Stimulated activated CD4-positive, alpha-beta T cell treated with anti-CD3 and anti-CD28 coated beads, Interleukin-1b, Interleukin-23, amount 100 ng/mL, for 1 hour (primary cell): ENCODE measurements around the gene CSTB.
"Not testable (repeated sequence)": the region's sequence is repeated elsewhere in the genome, so short reads cannot be mapped to it uniquely, and the experiment has no call there.

Source experiments
- DNase-seq, 2 donors: peaks; one replicate each; pipeline ENCODE4 v3.0.0-alpha.2; 2020; ENCODE audit warnings: low read depth in 2 of 2

Gene CSTB, protein sequence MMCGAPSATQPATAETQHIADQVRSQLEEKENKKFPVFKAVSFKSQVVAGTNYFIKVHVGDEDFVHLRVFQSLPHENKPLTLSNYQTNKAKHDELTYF

DNA sequence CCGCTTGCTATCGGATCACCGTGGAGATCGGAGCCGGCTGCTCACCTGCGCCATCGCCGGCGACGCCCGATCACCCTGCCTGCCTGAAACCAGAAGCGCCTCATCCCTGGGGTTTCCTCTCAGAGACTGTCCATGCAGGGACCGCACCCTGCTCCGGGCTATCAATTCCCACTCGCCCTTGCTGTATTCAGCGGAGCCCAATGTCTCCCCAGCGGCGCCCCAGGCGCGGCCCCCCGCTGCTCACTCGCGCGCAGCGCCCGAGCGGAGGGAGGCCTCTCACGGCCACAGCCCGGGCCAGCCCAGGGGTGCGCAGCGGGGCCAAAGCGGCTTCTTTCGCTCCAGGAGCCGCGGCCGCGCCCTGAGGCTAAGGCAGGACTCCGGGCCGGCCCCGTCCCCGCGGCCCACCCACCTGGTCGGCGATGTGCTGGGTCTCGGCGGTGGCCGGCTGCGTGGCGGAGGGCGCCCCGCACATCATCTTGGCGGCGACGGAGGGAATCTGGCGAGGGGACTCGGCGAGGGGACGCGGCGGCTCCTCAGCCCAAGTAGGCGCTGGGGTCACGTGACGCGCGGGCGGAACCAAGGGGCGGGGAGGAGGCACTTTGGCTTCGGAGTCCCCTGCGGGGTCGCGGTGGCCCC lies at the start of gene CSTB:
Gene CSTB (minus strand): TSS at position 514 of the 636 bp plus-strand sequence. CDS start 39 bp downstream, at position 475.
- peak; percentile 58 to 60 for DNase-seq

DNA sequence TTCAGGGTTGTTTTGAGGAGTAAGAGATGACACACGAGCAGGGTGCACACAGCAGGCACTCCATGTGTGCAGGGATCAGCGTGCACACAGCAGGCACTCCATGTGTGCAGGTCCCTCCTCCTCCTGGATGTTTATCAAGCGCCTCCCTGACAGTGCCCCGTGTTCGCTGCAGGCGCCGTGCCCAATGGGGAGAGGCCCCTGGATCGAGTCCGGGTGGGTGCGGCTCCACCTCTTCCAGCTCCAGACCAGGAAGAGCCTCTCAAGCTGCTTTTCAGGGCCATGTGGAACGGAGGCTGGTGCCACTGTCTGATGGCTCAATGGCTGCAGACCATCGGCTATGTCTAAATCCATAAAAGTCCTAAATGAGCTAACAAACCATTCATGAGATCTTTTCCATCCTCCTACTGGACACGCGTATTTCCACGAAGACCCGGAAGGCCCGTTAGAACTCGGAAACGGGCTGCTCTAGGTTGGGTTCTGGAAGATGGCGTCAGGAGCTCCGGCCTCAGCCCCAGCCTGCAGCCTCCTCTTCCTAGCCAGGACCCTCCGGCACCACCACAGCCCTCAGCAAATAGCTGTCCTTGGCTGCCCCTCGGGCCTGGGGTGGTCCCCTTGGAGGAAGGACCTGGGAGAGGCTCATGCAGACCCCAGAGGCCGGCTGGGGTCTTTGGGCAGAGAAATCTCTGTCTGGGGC lies 49.3 kb upstream of the CSTB start:
- DNase-seq: no peak

DNA sequence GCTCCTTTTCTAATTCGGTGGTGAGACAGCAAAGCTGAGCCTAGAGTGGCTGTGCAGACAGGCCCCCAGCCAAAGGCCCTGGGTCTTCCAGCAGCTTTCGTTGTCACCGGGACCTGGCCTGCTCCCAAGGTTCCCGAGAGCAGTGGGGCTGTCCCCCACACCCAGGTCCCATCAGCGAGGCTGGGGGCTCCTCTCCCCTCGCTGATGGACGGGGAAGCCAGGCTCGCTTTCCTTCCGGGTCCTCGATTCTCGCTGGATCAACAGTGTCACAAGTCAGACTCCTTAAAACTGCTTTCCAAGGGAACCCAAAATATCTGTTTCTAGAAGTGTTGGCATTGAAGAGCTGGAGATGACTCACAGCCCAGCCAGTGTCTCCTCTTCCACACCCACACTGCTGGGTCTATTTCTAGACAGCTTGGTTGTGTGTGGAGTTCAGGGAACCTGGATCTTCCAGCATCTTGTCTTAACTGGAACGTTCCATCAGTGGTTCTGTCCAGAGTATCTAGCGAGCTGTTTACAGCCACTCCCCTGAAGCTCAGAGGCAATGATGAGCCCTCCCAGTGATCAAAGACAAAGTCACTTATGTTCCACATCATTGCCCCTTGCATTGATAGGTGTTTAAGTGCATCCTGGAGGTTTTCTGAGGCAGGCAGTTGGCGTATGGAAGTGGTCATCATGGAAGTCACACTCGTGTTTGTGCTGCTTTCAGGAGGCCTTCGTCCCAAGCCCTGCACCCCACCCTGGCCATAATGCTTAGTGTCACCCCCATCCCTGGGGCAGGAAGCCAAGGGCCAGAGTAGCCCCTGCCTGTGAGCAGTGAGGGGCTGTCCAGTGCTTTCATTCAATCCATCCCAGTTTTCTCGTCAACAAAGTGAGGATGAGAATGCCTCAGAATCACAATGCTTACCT lies 48.5 kb upstream of the CSTB start:
- DNase-seq: no peak

DNA sequence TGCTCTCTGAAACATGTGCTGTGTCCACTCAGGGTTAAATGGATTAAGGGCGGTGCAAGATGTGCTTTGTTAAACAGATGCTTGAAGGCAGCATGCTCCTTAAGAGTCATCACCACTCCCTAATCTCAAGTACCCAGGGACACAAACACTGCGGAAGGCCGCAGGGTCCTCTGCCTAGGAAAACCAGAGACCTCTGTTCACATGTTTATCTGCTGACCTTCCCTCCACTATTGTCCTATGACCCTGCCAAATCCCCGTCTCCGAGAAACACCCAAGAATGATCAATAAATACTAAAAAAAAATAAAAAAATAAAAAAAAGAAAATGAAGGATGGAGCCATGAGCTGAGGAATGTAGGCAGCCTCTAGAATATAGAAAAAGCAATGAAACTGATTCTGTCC lies 46.6 kb upstream of the CSTB start:
- not testable (repeated sequence) for DNase-seq

DNA sequence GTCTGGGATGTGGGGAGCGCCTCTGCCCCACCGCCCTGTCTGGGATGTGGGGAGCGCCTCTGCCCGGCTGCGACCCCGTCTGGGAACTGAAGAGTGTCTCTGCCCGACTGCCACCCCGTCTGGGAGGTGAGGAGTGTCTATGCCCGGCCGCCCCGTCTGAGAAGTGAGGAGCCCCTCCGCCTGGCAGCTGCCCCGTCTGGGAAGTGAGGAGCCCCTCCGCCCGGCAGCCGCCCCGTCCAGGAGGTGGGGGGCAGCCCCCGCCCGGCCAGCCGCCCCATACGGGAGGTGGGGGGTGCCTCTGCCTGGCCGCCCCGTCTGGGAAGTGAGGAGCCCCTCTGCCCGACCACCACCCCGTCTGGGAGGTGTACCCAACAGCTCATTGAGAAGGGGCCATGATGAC lies 46.1 kb upstream of the CSTB start:
- DNase-seq: not testable (repeated sequence)

DNA sequence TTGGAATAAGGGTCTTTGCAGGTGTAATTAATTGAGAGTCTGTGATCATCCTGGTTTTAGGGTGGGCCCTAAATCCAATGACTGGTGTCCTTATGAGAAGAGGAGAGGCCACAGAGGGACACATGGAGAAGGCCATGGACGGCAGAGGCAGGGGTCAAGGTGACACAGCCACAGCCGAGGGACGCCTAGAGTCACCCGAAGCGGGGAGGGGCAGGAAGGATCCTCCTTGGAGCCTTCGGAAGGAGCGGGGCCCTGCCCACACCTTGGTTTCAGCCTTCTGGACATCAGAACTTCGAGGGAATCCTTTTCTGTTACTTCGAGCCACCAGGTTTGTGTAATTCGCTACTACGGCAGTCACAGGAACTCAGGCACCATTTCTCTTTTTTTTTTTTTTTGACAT lies 44.4 kb upstream of the CSTB start:
- DNase-seq: no peak

DNA sequence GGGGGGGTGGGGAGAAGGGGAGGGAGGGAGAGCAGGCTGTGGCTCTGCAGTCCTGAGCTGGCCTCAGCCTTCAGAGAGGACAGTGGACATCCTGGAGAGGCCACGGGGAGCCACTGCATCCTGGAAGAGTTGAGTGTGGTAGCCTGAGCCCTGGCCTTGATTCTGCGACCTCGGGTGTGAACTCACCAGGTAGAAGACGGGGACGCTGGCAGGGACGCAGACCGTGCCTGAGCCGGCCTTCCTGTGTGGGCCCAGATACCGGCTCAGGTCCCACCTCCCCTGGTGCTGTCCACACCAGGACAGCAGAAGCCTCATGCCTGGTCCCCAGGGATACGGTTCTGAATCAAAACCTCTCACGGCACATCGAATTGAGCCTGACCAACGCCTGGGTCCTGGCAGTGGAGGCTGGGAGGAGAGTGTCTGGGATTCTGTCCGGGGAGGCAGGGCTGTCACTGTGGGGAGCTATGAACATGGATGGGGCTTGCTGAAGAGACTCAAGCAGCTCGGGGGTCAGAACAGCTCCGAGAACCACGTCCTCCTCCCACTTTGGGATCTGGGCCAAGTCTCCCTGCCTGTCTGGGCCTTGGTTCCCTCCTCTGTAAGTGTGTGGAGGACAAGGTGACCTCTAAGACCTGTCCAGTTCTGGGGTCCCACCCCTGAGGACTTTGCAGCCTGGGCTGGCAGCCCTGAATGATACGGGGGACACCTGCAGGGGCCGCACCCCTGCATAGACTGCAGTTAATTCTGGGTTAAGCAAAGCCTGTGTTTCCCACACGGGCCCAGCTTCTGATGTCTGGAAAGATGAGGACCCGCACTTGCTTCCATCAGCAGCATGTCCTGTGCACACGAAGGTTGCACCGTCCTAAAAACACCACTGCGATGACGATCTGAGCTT lies 43.6 kb upstream of the CSTB start:
- no peak for DNase-seq

DNA sequence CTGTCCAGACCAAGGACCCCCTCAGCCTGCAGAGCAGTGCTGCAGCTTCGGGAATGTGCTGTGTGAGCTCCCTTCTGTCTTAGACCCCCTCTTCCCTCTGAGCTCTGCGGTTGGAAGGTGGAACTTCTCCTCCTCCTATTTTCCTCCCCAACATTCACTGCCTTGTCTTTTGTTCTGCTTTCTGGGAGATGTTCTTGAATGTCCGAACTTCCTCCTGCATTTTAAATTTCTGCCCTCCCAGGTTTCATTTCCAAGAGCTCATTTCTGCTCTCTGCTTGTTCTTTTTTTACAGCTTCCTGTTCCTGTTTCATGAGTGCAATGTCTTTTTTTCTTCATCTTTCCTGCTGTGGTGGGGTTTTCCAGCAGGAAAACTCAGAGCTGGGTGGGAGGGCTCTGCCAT lies 42.6 kb upstream of the CSTB start:
- no peak for DNase-seq

DNA sequence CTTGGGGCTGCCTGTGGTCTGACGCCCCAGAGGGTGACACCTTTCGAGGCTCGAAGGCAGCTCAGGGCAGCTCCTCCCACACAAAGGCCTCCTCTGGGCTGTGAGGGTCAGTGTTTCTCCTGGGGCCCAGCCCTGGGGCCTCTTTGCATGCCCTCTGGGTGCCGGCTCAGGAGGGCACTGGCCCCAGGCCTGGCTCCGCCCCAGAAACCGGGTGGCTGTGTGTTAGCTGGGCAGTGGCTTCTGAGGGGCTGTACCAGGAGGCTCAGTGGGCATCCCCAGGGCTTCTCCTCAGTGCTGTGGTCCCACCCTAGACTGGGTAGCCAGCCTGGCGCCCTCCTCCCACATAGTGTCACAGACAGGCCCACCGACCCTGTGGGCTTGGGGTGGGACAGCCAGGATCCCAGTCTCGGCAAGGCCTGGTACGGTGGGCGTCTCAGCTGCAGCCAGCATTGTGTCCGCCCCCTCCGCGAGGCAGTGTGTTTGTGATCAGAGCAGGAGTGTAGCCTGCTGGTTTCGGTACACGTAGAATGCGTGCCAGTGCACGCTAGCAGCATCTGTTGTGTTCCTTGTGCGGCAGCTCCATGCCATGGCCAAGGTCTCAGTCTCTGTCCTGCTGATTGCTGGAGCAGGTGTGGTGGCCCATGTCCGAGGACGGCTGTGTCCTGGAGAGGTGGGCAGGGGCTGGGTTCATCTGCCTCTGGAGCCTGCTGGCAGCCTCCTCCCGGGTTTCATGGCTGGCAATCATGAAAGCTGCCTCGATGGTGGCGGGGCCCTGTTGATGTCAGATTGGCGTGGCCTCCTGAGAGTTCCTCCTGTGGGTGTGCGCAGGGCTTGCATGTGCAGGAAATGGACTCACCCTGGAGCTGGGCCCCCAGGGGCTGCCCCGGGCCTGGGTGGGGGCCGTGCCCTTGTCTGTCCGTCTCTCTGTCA lies 41.3 kb upstream of the CSTB start:
- no peak for DNase-seq

DNA sequence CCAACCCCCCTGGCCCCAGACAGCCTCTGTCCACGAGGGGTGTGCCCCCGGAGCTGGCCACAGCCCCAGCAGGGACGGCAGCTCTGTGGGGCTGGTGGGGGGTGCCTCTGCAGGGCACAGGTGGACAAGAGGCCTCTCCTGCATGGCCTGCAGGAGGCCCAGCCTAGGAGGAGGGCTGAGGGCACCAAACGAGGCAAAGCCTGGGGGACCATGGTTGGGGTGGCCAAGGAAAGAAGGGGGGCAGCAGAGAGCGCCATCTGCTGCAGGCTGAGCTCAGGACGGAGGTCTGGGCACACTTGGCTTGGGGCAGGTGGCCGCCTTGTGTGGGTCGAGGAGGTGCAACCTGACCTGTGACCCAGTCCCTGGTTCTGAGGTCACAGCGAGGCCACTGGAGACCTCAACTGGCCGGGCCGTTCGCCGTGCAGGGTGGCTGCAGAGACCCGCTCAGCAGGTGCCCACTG lies 40.5 kb upstream of the CSTB start:
- no peak for DNase-seq

DNA sequence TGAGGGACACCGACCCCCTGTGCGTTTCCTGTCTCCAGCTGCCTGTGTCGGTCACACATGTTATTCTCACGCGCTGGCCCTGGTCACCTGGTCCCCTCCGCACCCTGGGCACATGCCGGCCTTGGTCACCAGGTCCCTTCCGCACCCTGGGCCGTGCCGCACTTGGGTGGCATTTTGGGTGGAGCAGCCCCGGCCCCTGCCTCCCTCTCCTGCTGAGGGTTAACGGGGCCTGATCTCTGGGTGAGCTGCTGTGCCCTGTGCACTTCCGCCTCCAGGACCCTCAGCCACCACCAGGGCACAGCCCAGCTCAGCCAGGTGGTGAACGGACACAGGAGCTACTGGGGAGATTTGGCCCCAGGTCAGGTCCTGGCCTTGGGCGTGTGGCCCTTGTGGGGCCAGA lies 39.9 kb upstream of the CSTB start:
- DNase-seq: no peak

DNA sequence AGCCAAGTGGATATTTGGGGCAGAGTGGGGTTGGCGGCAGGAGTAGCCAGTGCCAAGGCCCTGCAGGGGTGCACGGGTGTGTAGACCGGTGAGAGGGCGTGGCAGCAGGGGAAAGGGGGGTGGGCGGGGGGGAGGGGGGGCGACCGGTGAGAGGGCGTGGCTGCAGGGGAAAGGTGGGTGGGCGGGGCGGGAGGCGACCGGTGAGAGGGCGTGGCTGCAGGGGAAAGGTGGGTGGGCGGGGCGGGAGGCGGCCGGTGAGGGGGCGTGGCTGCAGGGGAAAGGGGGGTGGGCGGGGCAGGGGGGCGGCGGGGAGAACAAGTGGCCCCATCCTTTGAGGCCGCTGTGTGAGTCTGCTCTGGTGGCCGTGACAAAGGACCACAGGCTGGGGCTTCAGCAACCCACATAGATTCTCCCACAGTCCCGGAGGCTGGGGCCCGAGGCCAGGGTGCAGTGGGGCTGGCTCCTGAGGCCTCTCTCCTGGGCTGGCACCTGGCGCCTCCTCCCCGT lies 39.1 kb upstream of the CSTB start:
- no peak for DNase-seq

DNA sequence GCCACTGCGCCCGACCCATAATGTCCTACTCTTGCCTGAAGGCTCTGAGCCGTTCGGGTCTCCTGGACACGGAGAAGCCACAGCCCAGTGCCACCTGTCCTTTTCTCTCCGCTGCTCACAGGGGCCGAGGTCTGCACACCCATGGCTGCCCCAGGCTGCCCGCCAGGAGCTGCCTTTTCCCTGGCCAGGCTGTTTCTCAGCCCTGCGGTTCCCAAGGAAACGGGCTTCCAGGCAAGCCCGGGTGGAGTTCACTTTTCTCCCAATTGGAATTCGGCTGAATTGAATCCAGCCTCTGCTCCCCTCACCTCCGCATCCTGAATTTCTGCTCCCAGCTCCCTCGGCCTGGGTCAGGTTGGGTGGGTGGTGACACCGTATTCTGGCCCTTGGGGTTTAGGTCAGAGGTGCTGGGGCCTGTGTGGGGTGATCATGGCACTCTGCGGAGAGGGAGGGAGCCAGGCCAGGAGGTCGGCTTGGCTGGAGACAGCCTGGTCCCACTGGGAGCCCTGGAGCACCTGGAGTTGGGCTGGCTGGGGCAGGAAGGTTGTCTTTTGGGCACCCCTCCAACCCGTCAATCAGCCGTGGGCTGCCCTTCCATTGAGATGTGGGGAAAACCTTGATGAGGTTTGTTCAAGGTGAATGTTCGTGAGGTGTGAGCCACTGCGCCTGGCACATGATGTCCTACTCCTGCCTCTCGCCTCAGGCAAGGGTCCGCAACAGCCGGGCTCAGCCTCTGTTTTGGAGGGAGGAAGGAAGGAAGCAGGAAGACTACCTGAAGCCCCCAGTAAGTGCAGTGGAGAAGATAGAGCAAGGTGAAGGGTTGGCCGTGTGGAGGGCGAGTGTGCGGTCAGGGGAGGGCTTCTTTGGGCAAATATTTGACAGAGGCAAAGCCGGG lies 38.4 kb upstream of the CSTB start:
- no peak for DNase-seq

DNA sequence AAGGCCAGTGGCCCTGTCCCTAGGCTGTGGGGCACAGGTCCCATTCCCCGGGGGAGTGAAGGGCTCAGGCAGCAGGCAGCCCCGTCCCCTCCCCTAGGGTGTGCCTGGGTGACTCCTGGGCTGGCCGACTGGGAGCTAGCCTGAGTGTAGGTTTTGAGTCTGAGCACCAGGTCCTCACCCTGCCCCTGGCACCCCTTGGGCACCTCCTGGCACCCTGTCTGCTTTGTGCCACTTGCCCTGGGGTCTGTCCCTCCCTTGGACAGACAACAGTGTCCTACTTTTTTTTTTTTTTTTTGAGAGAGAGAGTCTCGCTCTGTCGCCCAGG lies 37.5 kb upstream of the CSTB start:
- DNase-seq: no peak

DNA sequence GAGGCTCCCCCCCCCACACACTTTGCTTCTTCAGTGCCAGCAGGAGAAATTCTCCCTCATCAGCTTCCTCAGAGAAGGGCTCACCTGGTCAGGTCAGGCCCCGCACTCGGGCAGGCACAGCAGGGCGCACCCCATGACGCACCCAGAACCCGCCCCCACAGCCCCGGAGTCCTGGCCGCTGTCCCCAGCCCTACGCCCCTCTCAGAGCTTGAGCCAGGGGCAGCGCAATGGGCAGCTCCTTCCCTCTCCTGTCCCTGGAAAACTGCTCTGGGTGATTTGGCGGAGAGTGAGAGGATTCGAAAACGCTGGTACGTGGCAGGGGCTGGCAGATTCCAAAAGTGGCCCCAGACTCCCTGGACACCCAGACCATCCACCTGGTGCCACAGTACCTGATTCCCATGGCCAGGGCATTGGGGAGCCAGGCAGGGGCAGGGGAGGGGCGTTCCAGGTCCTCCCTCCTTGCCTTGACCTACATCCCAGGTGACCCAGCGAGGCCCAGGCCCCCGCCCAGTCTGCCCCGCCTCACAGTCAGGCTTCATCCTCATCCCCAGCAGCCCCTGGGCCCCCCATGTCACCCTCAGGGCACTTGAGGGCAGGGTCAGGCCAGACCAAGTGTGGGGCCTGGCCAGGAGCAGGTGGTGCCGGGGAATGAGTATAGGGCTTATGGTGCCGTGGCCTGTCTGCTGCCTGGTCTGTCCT lies 37.0 kb upstream of the CSTB start:
- DNase-seq: no peak

DNA sequence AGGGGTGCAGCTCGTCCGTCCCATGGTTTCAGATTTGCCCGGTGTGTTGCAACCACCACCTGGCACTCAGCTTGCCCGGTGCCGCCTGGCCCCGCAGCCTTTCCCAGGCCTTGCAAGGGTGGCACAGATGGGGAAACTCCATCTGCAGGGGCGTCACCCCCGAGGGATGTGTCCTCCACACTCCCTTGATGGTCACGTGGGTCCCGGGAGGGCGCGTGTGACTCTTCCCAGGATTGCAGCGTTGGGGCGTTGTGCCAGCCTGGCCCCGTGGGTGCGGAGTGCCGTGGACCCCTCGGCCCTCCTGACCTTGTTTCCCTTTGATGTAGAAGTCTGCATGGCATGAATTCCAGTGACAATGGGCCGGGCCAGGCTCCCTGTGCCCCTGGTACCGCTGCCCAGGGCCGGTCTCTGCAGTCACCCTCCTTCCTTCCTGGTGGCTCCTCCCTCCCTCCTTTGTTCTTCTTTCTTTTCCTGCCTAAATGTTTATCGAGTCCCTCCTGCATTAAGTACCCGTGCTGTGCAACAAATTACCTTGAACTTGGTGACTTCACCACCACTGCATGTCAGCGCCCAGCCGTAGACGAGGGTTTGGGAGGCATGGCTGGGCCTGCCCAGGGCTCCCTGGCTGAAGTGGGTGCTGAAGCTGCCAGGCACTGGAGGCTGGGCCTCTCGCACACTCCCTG lies 36.2 kb upstream of the CSTB start:
- DNase-seq: no peak

DNA sequence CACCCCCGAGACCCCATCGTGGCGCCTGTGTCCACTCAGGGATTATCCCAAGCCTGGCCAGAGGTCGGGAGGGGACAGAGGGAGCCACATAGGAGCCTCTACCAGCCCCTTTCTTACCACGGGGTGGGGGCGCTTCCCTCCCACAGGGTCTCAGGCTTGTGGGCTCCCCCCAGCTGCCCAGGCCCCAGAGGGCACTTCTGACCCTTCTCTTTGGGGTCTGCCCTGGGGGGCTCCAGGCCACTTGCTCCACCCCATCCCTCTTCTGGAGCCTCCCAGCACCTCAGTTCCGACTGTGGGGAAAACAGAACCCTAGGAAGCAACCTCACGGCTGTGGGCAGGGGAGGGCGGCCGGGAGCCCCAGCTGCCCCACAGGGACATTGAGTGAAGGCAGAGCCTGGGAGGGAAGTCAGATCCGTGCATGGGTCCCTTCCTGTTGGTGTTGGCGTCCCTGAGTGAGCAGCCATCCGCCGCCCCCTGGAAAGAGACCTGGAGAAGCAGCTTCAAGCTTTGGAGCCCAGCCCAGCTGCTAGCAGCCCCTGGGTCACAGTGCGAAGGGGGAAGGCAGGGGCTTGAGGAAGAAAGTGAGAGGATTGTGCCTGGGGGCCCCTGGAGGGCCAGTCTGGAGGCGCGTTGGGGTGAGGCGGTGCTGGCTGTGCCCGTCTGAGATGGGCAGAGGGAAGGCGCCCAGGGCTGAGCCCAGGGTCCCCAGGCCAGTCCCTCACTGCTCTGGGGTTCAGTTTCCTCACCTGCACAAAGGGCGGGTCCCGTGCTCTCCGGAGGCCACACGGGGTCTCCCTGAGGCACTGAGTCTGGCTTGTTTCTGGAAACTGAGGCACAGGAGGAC lies 35.4 kb upstream of the CSTB start:
- no peak for DNase-seq
